ENCODE measurements around the gene FAM20C.

FAM20C gene

DNA sequence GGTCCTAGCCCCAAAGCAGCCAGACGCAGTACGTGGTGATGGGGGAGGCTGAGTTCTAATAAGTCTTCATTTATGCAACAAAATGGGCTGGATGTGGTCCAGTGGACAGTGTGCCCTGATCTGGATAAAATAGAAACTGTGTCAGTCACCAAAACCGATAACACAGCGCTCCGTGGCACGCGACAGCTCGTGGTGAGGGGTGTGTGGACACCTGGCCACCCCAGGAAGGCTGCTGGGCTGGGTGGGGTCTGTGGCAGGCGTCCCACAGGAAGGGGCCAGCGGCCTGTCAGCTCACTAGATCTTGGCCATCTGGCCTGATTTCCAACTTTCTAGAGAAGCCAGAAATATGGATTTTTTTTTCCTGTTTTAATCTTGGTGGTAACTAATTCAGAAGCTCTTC is 17.0 kb downstream of the FAM20C start:
- H3K9ac ChIP-seq (ENCODE audit: low read depth in 1 of 2, low read length in 2 of 2), result no peak overlapping the region
- no peaks in the 10 kb centered on the region for H3K27me3 ChIP-seq (ENCODE audit: control insufficient read depth in 1 of 2, insufficient read depth in 2 of 2, low read length in 2 of 2)
- H3K27ac ChIP-seq (ENCODE audit: low read depth, low read length), result no peak overlapping the region
- H3K36me3 ChIP-seq (ENCODE audit: control insufficient read depth in 1 of 2, insufficient read depth in 2 of 2, low read length in 2 of 2), result peaks cover 4 to 58% of the 10 kb centered on the region in 2 donors
- no peak overlapping the region for H3K4me3 ChIP-seq (ENCODE audit: low read depth in 1 of 2, low read length in 2 of 2)
- H3K9me3 ChIP-seq (ENCODE audit: control insufficient read depth in 1 of 2, low read length in 2 of 2), result no peaks in the 10 kb centered on the region
- H3K4me1 ChIP-seq (ENCODE audit: control insufficient read depth in 1 of 2, insufficient read depth in 2 of 2, low read length in 2 of 2), result no peaks in the 10 kb centered on the region

DNA sequence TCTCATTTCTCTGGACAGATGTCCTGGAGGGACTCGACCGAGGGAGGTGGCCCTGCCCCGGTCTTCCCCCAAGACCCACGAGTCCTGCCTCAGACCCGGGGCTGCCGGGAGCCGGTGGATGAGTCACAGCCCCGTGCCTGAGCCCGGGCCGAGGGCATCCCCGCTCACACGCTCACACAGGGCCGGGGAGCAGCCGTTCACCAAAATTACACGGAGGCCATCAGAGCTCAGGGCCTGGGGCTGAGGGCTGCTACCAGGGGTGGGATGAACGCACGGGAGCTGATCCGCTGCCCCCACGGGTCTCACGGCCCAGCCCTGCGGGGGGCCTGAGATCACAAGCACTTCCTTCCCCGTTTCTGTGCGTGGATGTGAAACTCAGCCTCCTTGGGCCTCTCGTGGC is 17.5 kb downstream of the FAM20C start:
- no peaks in the 10 kb centered on the region for H3K9me3 ChIP-seq (ENCODE audit: control insufficient read depth in 1 of 2, low read length in 2 of 2)
- peaks cover 2 to 58% of the 10 kb centered on the region in 2 donors for H3K36me3 ChIP-seq (ENCODE audit: control insufficient read depth in 1 of 2, insufficient read depth in 2 of 2, low read length in 2 of 2)
- H3K4me1 ChIP-seq (ENCODE audit: control insufficient read depth in 1 of 2, insufficient read depth in 2 of 2, low read length in 2 of 2), result peaks cover 0 to 2% of the 10 kb centered on the region in 2 donors
- no peak overlapping the region for H3K27ac ChIP-seq (ENCODE audit: low read depth, low read length)
- no peaks in the 10 kb centered on the region for H3K27me3 ChIP-seq (ENCODE audit: control insufficient read depth in 1 of 2, insufficient read depth in 2 of 2, low read length in 2 of 2)
- no peak overlapping the region for H3K9ac ChIP-seq (ENCODE audit: low read depth in 1 of 2, low read length in 2 of 2)
- no peak overlapping the region for H3K4me3 ChIP-seq (ENCODE audit: low read depth in 1 of 2, low read length in 2 of 2)

DNA sequence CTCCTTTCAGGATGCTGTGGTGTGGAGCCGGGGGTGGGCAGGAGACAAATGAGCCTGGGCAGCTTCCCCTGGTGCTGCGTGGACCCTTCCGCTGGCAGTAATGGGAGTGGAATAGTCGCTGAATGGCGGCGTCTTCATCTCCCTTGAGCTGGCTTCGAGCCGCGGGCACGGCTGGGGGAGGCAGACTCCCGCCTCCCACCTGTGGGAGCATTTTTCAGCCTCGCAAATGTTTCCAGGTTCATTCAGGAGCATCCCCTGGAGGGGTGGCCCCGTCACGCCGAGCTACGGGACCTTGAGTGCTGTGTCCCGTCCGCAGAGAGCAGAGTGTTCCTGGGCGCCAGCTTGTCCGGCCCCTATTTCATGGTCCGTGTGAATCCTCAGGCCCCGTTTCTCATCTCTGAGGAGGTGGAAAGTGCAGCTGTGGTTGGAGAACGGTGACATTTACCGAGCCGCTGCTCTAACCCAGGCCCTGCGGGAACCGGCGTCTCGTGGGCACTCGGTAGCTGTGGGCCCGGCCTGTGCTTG is 18.1 kb downstream of the FAM20C start:
- no peak overlapping the region for H3K9ac ChIP-seq (ENCODE audit: low read depth in 1 of 2, low read length in 2 of 2)

DNA sequence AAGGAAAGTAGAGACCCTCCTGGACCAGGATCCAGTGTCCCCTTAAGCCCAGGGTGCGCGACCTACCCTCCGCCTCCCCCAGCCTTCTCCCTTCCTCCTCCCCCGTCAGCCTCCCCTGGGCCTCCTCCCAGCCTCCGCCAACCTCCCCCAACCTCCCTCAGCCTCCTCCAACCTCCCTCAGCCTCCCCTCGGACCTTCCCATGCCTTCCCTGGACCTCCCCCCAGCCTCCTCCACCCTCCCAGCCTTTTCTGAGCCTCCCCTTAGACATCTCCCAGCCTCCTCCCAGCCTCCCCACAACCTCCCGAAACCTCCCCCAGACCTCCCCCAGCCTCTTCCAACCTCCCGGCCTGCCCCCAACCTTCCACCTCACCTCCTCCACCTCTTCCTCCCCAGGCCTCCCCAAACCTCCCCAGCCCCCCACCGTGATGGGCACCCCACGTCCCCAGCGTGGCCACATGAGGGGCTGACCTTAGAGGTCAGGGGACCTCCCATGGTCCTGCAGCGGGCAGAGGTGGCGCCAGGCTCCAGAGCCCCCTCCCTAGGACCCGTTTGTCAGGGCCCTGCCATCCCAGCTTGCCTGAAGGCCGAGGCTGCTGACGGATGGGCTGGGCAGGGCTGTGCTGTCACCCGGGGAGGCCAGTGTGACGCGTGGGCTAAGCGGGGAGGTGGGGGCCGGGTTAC is 18.8 kb downstream of the FAM20C start:
- Histone ChIP-seq H3K36me3 (ENCODE audit: control insufficient read depth in 1 of 2, insufficient read depth in 2 of 2, low read length in 2 of 2) (peaks cover 2 to 47% of the 10 kb centered on the region in 2 donors), H3K4me1 (ENCODE audit: control insufficient read depth in 1 of 2, insufficient read depth in 2 of 2, low read length in 2 of 2) (peaks cover 0 to 3% of the 10 kb centered on the region in 2 donors), H3K9ac (ENCODE audit: low read depth in 1 of 2, low read length in 2 of 2) (no peak overlapping the region)

More for the DNA sequence above, 18.1 kb downstream of the FAM20C start:
- H3K27ac ChIP-seq (ENCODE audit: low read depth, low read length), result no peak overlapping the region
- no peak overlapping the region for H3K4me3 ChIP-seq (ENCODE audit: low read depth in 1 of 2, low read length in 2 of 2)
- peaks cover 0 to 3% of the 10 kb centered on the region in 2 donors for H3K4me1 ChIP-seq (ENCODE audit: control insufficient read depth in 1 of 2, insufficient read depth in 2 of 2, low read length in 2 of 2)
- no peaks in the 10 kb centered on the region for H3K9me3 ChIP-seq (ENCODE audit: control insufficient read depth in 1 of 2, low read length in 2 of 2)
- no peaks in the 10 kb centered on the region for H3K27me3 ChIP-seq (ENCODE audit: control insufficient read depth in 1 of 2, insufficient read depth in 2 of 2, low read length in 2 of 2)
- peaks cover 2 to 53% of the 10 kb centered on the region in 2 donors for H3K36me3 ChIP-seq (ENCODE audit: control insufficient read depth in 1 of 2, insufficient read depth in 2 of 2, low read length in 2 of 2)

DNA sequence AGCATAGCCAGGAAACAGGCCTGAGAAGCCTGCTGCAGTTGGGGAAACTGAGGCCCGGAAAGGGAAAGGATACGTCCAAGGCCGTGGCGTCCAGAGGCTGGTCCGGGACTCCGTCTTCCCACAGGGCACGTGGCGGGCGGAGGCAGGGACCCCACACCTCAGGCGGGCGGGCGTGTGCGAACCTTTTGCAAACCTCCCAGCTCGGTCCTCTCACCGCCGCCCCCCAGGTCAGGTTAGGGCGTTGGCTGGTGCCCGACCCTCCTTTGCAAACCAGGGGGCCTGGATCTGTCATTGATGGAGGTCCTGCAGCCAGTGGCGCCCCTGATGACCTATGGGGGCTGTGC is 19.3 kb downstream of the FAM20C start:
- H3K4me3 ChIP-seq (ENCODE audit: low read depth in 1 of 2, low read length in 2 of 2), result no peak overlapping the region
- no peak overlapping the region for H3K9ac ChIP-seq (ENCODE audit: low read depth in 1 of 2, low read length in 2 of 2)
- H3K27me3 ChIP-seq (ENCODE audit: control insufficient read depth in 1 of 2, insufficient read depth in 2 of 2, low read length in 2 of 2), result no peaks in the 10 kb centered on the region
- peaks cover 0 to 3% of the 10 kb centered on the region in 2 donors for H3K4me1 ChIP-seq (ENCODE audit: control insufficient read depth in 1 of 2, insufficient read depth in 2 of 2, low read length in 2 of 2)
- no peaks in the 10 kb centered on the region for H3K9me3 ChIP-seq (ENCODE audit: control insufficient read depth in 1 of 2, low read length in 2 of 2)
- peaks cover 2 to 44% of the 10 kb centered on the region in 2 donors for H3K36me3 ChIP-seq (ENCODE audit: control insufficient read depth in 1 of 2, insufficient read depth in 2 of 2, low read length in 2 of 2)
- H3K27ac ChIP-seq (ENCODE audit: low read depth, low read length), result no peak overlapping the region

More for the DNA sequence above, 18.8 kb downstream of the FAM20C start:
- Histone ChIP-seq H3K4me3 (ENCODE audit: low read depth in 1 of 2, low read length in 2 of 2) (no peak overlapping the region), H3K27me3 (ENCODE audit: control insufficient read depth in 1 of 2, insufficient read depth in 2 of 2, low read length in 2 of 2) (no peaks in the 10 kb centered on the region), H3K9me3 (ENCODE audit: control insufficient read depth in 1 of 2, low read length in 2 of 2) (no peaks in the 10 kb centered on the region), H3K27ac (ENCODE audit: low read depth, low read length) (no peak overlapping the region)

DNA sequence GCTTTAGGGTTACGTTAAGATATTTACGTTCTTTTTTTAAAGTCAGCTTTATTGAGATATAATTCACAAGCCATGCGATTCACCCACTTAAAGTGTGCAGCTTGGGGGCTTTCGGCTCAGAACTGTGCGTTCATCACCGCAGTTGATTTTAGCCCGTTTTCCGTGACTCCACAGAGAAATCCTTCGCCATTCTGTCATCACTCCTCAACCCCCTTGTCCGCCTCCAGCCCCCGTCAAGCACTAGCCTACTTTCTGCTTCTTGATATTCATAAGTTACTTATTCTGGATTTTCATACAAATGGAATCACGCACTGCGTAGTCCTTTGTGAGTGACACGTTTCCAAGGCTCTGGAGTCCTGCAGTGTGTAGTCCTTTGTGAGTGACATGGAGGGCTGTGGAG is 20.4 kb downstream of the FAM20C start:
- no peaks in the 10 kb centered on the region for H3K27me3 ChIP-seq (ENCODE audit: control insufficient read depth in 1 of 2, insufficient read depth in 2 of 2, low read length in 2 of 2)
- H3K36me3 ChIP-seq (ENCODE audit: control insufficient read depth in 1 of 2, insufficient read depth in 2 of 2, low read length in 2 of 2), result peaks cover 2 to 40% of the 10 kb centered on the region in 2 donors
- H3K4me1 ChIP-seq (ENCODE audit: control insufficient read depth in 1 of 2, insufficient read depth in 2 of 2, low read length in 2 of 2), result peaks cover 0 to 3% of the 10 kb centered on the region in 2 donors
- H3K4me3 ChIP-seq (ENCODE audit: low read depth in 1 of 2, low read length in 2 of 2), result no peak overlapping the region
- no peak overlapping the region for H3K27ac ChIP-seq (ENCODE audit: low read depth, low read length)
- H3K9me3 ChIP-seq (ENCODE audit: control insufficient read depth in 1 of 2, low read length in 2 of 2), result no peaks in the 10 kb centered on the region
- H3K9ac ChIP-seq (ENCODE audit: low read depth in 1 of 2, low read length in 2 of 2), result no peak overlapping the region

DNA sequence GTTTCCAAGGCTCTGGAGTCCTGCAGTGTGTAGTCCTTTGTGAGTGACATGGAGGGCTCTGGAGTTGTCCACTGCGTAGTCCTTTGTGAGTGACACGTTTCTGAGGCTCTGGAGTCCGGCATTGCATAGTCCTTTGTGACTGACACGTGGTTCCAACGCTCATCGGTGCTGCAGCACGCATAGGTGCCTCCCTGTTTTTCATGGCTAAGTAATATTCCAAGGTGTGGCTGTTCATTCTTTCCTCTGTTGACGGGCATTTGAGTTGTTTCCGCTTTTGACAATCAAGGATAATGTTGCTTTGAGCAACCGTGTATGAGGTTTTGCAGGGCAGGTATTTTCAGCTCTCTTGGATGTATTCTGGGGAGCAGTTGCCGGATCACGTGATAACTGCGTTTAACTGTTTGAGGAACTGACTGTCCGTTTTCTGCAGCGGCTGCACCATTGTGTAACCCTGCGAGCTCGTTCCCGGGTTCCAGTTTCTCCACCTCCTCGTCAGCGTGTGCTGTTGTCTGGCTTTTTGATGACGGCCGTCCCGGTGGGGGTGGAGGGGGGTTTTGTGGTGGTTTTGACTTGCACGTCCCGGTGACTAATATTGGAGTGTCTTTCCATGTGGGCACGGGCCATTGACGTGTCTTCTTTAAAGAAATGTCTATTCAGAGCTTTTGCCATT is 21.1 kb downstream of the FAM20C start:
- no peak overlapping the region for H3K27ac ChIP-seq (ENCODE audit: low read depth, low read length)
- no peaks in the 10 kb centered on the region for H3K9me3 ChIP-seq (ENCODE audit: control insufficient read depth in 1 of 2, low read length in 2 of 2)
- no peaks in the 10 kb centered on the region for H3K27me3 ChIP-seq (ENCODE audit: control insufficient read depth in 1 of 2, insufficient read depth in 2 of 2, low read length in 2 of 2)
- H3K4me1 ChIP-seq (ENCODE audit: control insufficient read depth in 1 of 2, insufficient read depth in 2 of 2, low read length in 2 of 2), result peaks cover 0 to 3% of the 10 kb centered on the region in 2 donors
- peaks cover 2 to 36% of the 10 kb centered on the region in 2 donors for H3K36me3 ChIP-seq (ENCODE audit: control insufficient read depth in 1 of 2, insufficient read depth in 2 of 2, low read length in 2 of 2)
- no peak overlapping the region for H3K4me3 ChIP-seq (ENCODE audit: low read depth in 1 of 2, low read length in 2 of 2)
- no peak overlapping the region for H3K9ac ChIP-seq (ENCODE audit: low read depth in 1 of 2, low read length in 2 of 2)

DNA sequence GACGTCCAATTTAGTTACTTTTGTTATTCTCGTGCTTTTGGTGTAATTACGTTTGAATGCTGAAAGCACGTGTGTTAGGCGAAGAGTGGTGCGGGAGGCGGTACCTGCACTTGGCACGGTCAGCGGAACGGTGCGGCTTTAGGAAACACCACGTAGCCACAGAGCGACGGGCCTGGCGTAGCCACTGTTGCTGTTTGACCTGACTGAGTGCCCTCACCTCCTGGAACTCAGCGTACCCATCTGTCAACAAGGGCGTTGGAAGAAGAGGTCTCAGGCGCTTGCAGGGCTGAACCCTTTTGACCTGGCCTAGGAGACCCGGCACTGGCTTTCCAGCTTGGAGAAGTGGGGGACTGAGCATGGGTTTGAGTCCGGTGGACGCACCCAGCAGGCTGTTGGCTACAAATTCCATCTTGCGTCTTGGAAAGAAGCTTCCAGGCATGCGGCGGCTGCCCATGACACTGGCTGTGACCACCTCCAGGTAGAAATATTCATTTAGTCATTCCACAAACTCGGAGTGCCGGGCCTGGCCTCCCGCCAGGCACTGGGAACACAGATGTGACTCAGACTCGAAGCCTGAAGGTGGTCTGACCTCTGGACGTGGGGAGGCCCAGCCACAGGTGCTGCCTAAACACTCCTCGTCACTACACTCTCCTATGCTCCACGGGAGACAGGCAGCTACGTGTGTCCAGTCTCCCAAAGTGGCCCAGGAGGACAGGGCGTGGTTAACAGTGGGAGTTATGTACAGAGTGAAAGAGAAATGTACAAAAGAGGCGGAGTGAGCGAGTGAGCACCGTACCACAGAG is 22.2 kb downstream of the FAM20C start:
- H3K4me3 ChIP-seq (ENCODE audit: low read depth in 1 of 2, low read length in 2 of 2), result no peak overlapping the region
- peaks cover 0 to 3% of the 10 kb centered on the region in 2 donors for H3K4me1 ChIP-seq (ENCODE audit: control insufficient read depth in 1 of 2, insufficient read depth in 2 of 2, low read length in 2 of 2)
- no peaks in the 10 kb centered on the region for H3K9me3 ChIP-seq (ENCODE audit: control insufficient read depth in 1 of 2, low read length in 2 of 2)
- peak overlapping the region; percentile 20 for H3K27ac ChIP-seq (ENCODE audit: low read depth, low read length)
- H3K36me3 ChIP-seq (ENCODE audit: control insufficient read depth in 1 of 2, insufficient read depth in 2 of 2, low read length in 2 of 2), result peaks cover 2 to 26% of the 10 kb centered on the region in 2 donors
- no peak overlapping the region for H3K9ac ChIP-seq (ENCODE audit: low read depth in 1 of 2, low read length in 2 of 2)
- H3K27me3 ChIP-seq (ENCODE audit: control insufficient read depth in 1 of 2, insufficient read depth in 2 of 2, low read length in 2 of 2), result no peaks in the 10 kb centered on the region

DNA sequence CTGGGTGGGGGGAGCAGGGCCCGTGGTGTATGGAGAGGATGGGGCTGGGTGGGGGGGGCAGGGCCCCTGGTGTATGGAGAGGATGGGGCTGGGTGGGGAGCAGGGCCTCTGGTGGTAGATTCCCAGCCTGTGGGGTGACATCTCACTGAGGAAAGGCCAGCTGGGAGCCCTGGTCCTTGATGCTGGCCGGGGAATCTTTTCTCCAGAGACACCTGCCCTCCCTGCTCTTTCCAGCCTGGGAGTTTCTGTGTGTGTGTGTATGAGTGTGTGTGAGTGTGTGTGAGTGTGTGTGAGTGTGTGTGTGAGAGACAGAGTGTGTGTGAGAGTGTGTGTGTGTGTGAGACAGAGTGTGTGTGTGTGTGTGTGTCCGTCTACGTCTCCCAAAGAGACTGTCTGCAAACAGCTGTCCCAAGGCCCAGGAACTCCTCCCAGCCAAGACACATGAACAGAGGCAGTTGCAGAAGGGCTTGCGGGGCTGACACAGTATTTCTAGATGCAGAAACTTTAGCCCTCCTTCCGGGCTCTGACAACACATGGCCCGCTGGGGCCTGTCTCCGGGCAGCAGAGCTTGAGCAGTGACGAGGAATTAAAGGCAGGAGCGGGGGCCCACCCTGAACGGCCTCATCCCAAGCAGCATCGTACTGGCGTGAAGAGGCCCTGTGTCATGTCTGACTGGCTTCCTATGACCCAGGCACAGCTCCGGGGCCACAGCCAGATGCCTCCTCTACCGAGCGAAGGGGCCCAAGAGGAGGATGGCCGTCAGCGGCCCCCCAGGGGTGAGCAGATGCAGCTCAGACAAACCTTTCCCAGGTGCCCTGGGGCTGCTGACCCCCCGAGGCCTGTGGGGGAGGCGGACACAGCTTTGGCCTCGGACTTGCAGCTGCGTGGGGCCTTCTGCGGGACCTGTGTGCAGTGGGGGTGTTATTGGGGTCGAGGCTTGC is 24.3 kb downstream of the FAM20C start:
- no peak overlapping the region for H3K4me3 ChIP-seq (ENCODE audit: low read depth in 1 of 2, low read length in 2 of 2)
- peaks cover 0 to 3% of the 10 kb centered on the region in 2 donors for H3K4me1 ChIP-seq (ENCODE audit: control insufficient read depth in 1 of 2, insufficient read depth in 2 of 2, low read length in 2 of 2)
- H3K9ac ChIP-seq (ENCODE audit: low read depth in 1 of 2, low read length in 2 of 2), result no peak overlapping the region
- H3K36me3 ChIP-seq (ENCODE audit: control insufficient read depth in 1 of 2, insufficient read depth in 2 of 2, low read length in 2 of 2), result peaks cover 8 to 25% of the 10 kb centered on the region in 2 donors
- H3K27ac ChIP-seq (ENCODE audit: low read depth, low read length), result no peak overlapping the region
- H3K9me3 ChIP-seq (ENCODE audit: control insufficient read depth in 1 of 2, low read length in 2 of 2), result no peaks in the 10 kb centered on the region
- H3K27me3 ChIP-seq (ENCODE audit: control insufficient read depth in 1 of 2, insufficient read depth in 2 of 2, low read length in 2 of 2), result no peaks in the 10 kb centered on the region
